GM18519 (cell line): ENCODE data around the gene DDX49.

Experiments
- ATAC-seq: cut with Tn5 transposase; IDR thresholded peaks from one replicate; pipeline ENCODE4 v1.9.1; 2021; ENCODE audit warnings: mild to moderate bottlenecking, moderate library complexity; ENCODE audit not compliant: unreplicated experiment, low FRiP score

The DDX49 gene, protein sequence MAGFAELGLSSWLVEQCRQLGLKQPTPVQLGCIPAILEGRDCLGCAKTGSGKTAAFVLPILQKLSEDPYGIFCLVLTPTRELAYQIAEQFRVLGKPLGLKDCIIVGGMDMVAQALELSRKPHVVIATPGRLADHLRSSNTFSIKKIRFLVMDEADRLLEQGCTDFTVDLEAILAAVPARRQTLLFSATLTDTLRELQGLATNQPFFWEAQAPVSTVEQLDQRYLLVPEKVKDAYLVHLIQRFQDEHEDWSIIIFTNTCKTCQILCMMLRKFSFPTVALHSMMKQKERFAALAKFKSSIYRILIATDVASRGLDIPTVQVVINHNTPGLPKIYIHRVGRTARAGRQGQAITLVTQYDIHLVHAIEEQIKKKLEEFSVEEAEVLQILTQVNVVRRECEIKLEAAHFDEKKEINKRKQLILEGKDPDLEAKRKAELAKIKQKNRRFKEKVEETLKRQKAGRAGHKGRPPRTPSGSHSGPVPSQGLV

DNA sequence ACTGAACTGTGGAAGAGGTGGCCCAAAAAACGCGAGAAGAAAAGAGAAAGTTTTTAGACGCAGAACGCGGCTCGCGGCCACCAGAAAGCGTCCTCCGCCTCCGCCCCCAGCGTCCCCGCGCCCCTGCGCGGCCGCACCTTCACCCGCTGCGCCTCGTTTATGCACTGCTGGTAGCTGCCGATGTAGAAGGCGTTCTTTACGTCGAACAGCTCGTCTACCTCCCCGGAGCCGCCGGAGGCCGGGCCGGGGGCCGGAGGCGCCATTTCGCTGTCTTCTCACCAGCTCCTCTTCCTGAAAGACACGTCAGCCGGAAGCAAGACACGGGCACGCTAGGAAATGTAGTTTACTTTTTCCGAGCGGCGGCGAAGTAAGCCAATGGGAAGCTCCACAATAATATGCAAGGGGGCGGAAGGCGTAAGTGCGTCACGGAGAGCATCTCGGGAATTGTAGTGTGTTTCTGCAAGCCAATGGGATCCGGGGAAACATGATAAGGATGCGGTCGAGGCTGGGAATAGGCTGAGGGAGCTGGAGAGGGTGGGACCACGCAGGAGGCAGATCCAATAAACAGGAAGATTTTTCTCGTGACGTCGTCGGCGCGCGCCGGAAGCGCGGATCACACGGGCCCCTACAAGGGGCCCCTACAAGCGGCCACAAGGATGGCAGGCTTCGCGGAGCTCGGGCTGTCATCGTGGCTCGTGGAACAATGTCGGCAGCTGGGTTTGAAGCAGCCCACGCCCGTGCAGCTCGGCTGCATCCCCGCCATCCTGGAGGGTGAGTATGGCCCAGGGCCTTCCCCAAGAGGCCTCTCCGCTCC is at the start of gene DDX49, which contains the start of gene COPE:
Gene DDX49 (plus strand): TSS at position 630 of the 814 bp plus-strand sequence. CDS start 27 bp downstream, at position 657.
Gene COPE (minus strand): TSS at position 302 of the 814 bp plus-strand sequence. CDS start 39 bp downstream, at position 263.
- peak; percentile 88 for ATAC-seq

DNA sequence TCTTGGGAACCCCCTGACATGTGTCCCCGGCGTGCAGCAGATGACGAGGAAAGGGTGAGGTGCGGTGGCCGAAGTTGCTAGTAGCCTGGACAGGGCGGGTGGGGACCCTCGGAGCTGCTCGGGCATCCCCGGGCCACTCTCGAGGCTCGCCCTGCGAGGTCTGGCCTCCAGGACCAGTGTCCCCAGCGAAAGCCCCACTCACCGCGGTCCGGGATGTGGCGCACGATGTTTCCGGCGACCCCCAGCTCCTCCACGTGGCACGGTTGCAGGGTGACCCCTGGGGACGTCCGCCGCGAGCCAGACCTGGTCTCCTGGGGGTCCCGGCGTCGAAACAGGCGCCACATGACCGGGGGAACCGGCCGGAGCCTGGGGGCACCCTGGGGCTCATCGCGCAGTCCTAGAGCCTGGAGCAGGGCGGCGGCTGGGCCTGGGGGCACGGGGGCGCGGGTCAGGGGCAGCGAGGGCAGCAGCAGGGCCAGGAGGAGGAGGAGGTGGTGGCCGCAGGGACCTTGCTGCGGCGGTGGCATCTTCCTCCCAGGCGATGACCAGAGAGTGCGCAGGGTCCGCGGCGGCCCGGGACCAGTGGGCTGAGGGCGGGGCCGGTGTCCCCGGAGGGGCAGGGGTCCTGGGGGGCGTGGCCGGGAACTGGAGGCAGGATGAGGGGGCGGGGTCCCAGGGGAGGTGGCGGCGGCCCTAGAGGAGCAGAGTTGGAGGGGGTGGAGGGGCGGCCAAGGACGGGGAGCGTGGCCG is 49.6 kb upstream of the DDX49 start:
- ATAC-seq: no peak

DNA sequence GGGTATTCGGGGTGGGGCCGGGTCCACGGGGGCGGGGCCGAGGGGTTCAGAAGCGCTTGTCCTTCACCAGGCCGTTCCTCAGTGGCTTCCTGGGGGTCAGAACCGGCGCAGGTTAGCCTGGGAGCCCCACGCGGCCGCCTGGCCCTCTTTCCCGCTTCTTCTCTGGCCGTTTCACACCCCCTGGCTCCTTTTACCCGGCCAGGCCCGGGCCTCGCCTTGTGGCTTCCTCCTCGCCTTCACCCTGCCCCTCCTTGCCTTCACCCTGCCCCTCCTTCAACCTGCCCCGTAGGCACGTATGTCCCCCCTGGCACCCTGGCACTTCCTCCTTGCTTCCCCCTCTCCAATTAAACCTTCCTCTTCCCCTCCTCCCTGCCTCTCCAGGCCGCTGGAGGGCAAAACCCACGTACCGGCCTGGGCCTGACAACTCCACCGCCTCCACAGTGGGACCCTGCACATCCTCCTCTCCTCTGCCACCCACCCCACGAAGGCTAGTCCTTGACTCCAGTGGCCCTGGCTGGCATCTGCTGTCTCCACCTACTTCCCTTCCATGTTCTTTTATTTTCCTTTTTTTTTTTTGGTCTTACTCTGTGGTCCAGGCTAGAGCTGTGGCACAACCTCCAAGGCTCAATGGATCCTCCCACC is 48.9 kb upstream of the DDX49 start:
- ATAC-seq: no peak

DNA sequence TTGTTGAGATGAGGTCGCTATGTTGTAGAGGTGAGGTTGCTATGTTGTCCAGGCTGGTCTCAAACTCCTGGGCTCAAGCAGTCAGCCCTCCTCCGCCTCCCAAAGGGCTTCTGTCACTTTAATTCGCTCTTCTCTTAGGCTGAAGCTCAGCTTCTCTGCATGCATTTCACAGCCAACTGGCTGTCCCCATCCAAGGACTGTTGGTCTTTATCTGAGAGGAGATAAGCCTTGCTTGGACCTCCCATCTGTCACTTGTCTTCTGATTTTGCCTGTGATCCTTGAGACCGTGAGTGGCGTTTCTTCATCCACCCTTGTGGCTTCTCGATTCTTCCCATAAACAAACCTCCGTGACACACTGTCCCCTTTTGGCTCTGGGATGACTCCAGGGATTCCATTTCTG is 48.0 kb upstream of the DDX49 start:
- no peak for ATAC-seq

DNA sequence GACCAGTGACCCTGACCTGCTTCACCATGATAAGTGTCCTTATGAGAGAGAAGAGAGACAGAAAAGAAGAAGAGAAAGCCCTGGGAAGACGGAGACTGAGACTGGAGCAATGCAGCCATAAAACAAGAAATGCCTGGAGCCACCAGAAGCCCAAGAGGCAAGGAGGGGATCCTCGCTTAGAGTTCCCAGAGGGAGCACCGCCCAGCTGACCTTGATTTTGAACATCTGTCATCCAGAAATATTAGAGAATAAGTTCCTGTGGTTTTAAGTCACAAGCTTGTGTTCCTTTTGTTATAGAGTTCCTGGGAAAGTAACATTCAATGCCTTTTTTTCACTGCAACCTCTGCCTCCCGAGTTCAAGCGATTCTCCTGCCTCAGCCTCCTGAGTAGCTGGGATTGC is 43.8 kb upstream of the DDX49 start:
- no peak for ATAC-seq

DNA sequence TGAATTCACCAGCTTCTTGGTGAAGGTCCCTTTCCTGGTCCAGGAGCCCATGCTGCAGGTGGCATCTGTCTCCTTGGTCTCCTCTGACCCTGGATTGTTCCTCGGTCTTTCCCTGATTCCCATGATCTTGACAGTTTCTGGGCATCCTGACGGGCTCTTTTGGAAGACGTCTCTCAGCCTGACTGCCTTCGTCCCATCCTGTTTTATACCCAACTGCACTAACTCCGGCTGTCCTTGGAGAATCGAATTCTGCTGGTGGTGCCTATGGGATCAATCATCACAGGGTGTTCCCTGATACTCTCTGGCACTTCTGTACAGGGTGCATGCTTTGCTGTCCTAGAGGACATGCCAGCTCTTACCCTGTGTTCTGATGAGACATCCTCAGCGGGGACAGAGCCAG is 42.6 kb upstream of the DDX49 start:
- ATAC-seq: no peak

DNA sequence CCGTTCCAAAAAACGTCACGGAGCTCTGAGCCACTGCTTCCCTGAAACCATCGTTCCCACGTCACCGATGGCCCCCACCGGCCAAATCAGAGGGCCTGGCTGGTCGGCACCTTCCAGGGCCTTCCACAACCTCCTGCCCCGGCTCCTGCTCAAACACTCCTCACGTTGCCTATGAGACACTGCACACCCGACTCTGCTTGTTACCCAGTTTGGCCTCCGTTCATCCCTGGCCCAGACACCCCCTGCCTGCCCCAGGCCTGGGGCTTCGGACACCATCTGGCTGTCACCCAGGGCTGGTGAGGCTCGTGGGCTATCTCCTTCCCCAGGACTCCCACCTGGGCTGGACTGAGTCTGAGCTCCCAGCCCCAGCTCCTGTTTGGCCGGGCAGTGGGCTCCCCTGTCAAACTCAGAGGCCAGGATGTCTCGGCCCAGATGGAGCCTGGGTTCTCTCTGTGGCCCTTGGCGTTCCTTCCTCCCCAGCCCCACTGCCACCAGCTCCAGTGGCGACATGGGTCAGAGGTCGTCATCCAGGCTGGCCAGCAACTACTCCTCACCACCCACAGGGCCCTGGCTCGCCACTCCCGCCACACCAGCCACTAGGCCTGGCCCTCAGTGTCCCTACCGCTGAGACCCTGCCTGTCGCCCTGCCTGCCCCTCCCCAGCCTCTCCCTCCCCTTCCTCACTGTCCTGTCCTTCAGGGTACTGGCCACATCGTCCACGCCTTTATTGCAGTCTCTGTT is 41.3 kb upstream of the DDX49 start:
- no peak for ATAC-seq

DNA sequence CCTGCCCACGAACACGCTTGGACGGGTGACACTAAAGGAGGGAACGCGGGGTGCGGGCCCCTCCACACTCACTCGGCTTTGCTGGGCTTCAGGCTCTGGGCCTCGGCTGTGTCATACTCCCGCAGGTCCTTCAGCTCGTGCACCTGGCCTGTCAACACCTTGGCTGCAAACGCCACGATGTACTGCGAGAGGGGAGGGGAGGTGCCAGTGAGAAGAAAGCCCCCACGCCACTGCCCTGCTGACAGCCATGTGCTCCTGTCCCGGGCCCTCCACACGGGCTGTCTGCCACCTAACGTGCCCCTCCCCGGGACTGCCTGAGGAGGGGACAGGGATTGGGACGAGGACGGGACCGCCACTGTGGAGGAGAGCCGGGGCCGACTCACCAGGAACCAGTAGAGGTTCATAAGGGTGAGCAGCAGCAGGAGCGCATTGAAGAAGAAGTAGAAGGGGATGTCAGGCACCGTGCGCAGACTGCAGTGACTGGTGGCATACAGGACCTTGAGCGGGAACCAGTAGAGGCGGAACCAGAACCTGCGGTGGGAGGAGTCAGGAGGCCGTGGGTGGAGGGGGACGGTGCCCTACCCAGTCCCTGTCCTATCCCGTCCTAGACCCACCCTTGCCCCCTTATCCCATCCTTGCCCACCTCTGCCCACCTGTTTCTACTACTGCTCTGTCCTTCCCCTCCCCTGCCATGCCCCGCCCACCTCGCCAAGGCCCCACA is 40.5 kb upstream of the DDX49 start:
- ATAC-seq: no peak

DNA sequence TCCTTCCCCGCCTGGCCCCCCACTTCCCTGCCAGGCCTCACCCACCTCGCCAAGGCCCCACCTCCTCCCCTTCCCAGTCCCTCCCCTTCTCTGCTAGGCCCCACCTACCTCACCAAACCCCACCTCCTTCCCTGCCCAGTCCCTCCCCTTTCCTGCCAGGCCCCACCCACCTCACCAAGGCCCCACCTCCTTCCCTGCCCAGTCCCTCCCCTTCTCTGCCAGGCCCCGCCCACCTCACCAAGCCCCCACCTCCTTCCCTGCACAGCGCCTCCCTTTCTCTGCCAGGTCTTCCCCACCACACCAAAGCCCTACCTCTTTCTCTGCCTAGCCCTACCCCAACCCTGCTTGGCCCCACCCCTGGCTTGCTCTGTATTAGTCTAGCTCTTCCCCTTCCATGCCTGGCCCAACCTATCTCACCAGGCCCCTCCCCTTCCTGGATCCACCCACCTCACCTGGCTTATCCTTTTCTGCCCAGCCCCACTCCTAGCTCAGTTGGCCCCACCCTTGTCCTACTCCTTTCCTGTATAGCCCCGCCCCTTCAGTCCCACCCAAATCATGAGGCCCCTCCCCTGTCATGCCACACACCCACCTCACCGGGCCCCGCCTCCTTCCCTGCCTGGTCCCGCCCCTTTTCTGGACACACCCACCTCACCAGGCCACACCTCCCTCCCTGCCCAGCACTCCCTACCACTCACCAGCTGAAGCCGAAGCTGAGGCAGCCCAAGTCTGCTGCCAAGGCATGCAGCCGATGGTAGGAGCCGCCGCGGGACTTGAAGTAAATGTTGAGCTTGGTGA is 39.7 kb upstream of the DDX49 start:
- ATAC-seq: no peak

DNA sequence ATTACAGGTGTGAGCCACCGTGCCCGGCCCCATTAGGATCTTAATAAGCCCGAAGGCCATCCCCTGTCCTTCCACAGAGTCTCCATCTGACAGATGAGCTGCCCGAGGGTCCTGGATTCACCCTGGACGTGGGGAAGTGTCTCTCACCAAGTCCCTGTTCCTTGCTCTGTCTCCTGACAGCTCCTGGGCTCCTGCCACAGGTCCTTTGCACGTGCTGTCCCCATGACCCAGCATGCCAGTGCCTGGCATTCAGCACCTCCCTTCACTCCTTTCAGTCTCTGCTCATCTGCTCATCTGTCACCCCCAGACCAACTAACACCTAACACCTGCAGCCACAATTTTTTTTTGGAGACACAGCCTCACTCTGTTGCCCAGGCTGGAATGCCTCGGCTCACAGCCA is 38.0 kb upstream of the DDX49 start:
- ATAC-seq: no peak

DNA sequence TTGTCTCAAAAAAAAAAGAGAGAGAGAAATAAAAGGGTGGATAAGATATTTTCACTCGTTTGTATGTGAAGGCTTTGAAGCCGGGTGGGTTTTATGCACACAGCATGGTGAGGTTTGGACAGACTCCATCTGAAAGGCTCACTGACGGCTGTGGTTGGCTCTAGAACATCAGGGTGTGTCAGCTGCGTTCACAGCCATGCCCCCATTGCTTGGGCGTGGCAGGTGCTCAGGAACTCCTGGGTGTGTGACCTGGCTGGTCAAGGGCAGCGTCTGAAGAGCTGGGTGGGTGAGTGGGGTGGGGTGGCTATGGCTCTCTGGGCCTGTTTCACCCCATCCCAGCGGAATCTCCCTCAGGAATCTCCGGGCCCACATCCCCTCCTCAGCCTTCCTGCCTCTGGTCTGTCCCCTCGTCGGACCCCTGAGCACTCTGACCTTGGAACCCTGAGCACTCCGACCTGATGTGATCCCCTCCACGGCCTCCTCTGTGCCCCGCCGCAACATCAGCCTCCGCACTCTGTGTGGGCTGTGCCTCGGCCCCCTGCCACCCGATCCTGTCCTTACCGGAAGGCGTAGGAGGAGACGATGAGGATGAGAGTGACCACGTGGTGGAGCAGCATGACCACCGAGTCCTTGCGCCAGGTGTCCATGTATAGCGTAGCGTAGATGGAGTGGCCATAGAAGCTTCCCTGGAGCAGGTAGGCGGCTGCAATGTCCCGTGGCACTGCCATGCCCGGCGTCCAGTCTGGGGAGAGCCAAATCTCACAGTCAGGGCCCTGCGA is 35.8 kb upstream of the DDX49 start:
- ATAC-seq: no peak

DNA sequence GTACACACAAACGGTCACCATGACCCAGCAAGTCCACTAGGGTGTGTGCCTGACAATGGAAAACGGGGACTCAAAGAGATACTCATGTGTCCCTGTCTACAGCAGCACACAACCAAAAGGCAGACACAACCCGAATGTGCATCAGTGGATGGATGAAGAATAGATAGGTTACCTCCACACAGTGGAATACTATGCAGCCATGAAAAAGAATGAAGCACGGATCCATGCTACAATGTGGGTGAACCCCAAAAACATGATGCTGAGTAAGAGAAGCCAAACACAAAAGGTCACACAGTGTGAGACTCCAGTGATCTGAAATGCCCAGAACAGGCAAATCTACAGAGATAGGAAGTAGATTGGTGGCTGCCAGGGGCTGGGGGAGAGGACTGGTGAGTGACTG is 32.5 kb upstream of the DDX49 start:
- no peak for ATAC-seq

DNA sequence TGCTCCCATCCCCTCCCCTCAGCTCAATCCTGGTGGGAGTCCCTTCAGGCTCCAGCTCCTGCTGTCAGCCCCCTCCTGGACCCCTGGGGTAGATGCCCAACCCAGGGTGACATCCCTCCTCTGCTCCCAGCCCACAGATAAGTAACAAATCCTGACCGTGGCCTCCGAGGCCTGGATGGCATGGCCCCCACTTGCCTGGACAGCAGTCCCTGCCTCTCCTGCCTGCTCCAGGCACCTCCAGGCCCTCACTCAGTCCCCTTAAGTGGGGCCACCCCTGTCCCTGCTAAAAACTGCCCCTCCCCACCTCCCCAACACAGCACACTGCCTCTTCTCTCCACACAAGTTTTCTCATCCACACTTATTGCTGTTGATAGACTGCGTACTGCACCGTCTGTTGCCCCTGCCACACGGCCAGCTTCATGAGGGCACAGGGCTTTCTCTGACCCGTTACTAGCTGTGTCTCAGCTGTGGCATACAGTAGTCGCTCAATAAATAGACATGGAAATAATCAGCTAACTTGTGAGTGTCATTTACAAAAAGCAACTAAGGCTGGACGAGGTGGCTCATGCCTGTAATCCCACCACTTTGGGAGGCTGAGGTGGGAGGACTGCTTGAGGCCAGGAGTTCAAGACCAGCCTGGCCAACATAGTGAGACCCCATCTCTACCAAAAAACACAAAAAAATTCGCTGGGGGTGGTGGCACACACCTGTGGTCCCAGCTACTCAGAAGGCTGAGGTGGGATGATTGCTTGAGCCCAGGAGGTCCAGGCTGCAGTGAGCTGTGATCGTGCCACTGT is 29.4 kb upstream of the DDX49 start:
- ATAC-seq: no peak

DNA sequence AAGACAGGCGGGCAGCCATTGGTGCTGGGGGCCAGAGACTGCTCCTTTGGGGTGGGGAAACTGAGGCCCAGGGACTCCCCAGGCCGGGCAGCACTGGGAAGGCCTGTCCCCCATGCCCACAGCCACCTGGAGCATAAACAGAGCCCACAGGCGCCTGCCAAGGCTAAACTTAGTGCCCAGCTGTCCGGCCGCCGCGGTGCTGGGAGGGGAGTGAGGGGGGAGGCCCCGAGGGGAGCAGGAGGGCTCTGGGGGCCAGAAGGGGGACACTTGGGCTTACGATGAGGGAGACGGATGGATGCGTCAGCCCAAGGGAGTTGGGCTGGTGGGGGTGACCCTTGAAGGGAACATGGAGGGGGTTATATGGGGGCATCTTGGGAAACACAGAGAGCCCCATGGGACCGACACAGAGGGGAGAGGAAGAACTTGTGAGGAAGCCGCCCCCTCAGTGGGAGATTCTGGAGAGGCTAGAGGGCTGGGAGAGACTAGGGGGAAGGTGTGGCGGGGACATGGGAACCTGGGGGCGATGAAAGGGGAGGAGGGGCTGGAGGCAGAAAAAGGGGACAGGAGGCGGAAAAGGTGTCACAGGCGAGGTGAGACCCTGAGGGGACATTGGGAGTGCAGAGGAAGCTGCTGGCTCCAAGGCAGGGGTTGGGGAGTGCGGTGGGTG is 25.8 kb upstream of the DDX49 start:
- ATAC-seq: no peak

DNA sequence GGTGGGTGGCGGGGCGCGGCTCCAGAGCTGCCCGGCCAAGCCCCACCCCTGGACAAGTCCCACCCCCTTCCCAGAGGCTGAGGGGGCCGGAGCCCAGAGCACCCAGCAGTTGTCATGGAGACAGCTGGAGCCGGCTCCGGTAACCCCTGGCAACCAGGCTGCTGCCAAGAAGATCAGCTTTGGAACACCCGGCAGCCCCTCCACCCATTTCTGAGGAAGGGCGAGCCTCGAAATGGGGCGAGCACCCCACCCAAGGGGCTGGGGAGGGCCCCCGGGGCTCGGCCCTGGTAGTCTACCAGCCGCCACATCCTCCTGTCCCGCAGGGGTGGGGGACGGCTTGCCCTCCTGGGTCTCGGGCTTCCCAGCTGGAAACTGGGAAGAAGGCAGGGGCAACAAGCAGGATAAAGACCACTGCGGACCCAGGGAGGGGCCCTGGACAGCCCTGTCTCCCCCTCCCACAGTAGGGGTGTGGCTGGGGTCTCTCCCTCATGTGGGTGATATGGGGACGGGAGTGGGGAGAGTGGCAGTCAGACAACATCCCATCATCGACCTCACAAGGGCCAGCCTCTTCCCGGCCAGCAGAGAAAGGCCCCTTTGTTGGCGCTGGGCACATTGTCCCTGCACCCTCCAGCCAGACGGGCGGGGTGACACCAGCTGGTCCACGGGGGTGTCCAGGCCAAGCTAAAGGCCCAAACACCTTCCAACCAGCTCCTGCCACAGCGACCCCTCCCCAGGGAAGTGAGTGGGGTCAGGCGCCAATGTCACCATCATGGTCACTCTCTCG is 25.1 kb upstream of the DDX49 start:
- no peak for ATAC-seq
